SKM-1 treated with dmso at 0.1 percent for 144 hours (cell line): ENCODE data around the gene SELE.
"Not testable (repeated sequence)": the region's sequence is repeated elsewhere in the genome, so short reads cannot be mapped to it uniquely, and the experiment has no call there.

Source experiments
- DNase-seq: peaks from one replicate; lab custom pipeline; 2025; ENCODE audit not compliant: unreplicated experiment; lab: John Stamatoyannopoulos, UW

SELE gene

DNA sequence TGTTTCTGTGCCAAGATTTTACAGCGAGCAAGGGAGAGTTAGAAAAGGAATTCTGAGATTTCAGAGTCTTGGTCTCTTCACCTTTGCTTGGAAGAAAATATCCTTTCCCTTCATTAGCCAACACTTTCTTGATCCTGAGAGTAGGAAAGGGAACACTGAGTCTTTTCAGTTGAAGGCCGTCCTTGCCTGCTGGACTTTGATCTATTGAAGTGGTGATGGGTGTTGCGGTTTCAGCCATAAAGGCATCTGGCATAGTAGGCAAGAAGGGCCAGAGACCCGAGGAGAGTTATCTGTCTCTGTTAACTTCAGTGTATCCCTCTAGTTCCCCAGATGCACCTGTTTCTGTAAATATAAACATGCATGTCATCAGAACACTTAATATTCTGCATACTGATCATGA, 9.7 kb downstream of the SELE start:
- no peak for DNase-seq

DNA sequence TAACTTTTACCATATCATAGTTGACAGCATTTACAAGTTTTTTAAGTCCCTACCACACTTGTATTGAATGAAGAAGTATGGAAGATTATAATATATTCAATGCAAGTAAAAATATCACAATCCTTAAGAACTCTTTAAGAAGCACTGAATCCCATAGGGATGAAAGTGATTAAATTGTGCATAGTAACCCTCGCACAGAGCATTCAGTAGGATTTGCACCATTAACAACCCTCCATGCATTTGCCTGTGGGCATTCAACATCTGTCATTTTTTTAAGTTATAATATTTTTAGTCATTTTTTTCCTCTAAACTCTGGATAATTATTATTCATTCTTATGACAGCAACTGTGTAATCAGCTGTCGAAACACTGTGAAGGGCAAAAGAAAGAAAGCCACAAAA, 10.1 kb downstream of the SELE start:
- DNase-seq = no peak

DNA sequence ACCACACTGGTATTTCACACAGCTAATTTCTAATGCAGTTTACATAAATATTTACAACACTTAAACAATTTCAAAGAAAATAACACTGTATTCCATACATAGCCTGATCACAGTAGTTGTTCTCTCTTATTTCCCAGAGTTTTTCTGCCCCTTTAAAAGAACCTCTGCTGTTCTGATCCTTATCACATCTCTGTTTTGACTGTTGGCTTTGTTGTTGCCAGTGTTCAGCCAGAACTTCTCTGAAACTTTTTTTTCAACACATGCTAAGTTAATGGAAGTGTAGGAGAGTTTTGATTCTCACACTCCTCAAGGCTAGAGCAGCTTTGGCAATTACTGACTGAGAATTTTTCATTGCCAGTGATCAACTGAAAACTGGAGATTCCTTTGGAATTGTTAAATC, 11.1 kb downstream of the SELE start:
- no peak for DNase-seq

DNA sequence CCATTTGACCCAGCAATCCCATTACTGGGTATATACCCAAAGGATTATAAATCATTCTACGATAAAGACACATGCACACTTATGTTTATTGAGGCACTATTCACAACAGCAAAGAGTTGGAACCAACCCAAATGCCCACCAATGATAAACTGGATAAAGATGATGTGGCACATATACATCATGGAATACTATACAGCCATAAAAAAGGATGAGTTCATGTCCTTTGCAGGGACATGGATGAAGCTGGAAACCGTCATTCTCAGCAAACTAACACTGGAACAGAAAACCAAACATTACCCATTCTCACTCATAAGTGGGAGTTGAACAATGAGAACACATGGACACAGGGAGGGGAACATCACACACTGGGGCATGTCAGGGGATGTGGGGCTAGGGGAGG, 18.8 kb downstream of the SELE start:
- DNase-seq = not testable (repeated sequence)

DNA sequence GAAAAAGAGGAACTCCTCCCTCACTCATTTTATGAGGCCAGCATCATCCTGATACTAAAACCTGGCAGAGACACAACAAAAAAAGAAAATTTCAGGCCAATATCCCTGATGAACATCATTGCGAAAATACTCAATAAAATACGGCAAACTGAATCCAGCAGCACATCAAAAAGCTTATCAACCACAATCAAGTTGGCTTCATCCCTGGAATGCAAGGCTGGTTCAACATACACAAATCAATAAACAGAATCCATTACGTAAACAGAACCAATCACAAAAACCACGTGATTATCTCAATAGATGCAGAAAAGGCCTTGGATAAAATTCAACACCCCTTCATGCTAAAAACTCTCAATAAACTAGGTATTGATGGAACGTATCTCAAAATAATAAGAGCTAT, 20.8 kb downstream of the SELE start:
- DNase-seq = not testable (repeated sequence)

DNA sequence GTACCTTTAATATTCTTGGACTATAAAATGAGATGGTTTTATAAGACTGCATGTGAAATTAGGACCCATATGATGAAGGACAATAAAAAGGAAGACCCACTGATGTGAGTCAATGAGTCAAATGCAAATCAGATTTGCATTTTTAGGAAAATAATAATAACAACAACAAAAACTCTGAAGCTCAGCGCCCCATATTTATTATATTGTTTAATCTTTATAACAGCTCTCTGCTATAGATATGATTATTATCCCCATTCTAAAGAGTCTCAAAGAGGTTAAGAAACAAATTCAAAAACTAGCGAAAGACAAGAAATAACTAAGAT, 21.6 kb downstream of the SELE start:
- no peak for DNase-seq

DNA sequence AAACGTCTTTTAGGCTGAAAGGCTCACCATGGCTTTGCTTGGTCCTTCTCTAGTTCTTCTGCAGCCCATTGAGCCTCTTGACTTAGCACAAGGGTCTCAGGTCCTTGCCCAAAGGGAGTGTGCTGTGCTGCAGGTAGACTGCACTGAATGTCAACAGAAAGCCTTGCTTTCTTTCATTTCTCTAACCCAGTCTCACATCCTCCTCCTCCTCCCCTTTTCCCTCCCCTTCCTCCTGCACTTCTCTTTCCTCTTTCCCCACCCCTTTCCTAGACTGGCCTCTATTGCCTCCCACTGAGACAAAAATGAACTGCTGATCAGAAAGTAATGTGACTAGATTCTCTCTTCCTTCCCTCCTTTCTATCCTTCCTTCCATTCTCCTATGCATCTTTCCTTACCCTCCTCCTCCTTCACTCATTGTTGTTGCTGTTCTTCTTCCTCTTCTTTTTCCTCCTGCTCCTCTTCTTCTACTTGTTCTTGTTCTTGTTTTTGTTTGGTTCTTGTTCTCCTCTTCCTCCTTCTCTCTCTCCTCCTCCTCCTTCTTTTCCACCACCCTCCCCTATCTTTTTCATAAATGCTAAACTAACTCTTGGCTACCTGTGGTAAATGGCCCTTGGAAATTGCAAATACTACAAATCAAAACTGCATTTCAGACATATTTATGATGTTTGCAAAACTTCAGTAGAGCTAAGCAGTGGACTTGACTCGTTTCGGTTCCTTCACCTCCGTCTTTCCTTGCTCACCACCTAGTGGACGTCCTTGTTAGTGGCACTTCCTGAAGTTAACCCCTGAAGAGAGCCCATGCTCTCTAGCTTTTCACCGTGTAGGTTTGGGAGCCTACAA, 22.2 kb downstream of the SELE start, which contains the start of gene SELL:
Gene SELL, minus strand, starts transcription at position 152 of the 840 bp plus-strand sequence. Its CDS starts 122 bp downstream, at position 30.
- peak; percentile 91 for DNase-seq

DNA sequence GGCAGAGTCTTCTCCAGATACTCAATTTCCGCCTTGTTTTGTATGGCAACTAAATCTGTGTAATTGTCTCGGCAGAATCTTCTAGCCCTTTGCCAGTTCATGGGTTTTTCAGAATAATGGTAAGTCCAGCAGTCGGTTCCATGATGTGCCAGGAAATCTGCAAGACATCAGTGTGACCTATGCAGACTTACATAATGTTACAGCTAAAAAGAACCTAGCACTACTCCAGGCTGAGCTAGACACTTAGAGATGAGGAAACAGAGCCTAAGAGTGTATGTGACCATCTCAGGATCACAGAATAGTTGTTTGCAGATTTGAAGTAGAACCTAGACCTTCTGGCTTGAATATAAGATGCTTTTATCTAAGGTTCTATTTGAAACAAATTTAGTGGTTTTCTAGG, 25.2 kb downstream of the SELE start:
- DNase-seq = no peak

DNA sequence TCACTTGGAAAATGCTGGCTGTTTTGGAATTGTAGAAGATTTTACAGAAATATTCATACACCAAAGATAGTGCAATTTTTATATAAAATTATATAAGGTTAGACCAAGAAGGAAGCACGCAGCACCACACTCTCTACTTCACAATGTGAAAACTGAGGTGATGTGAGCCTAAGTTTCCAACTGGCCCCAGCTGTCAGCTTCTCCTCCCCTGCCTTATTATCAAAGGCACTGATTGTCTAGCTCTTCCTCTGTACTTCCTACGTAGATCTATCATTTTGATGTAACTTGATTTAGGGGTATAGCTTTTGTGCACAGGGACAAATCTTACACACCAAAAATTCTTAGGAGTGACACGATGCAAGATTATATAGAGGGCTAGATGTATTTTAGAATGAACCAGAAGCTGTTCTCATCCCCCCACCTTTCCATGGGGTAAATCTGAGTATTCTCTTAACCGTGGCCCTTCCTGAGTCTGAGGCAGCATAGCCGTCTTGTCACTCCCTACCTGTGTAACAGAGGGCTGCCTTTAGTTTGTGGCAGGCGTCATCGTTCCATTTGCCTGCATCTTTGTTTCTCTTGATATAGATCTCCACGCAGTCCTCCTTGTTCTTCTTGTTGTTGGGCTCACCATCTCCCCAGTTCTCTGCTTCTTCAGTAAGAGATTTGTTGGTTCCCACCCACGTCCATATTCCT, 25.8 kb downstream of the SELE start:
- no peak for DNase-seq

DNA sequence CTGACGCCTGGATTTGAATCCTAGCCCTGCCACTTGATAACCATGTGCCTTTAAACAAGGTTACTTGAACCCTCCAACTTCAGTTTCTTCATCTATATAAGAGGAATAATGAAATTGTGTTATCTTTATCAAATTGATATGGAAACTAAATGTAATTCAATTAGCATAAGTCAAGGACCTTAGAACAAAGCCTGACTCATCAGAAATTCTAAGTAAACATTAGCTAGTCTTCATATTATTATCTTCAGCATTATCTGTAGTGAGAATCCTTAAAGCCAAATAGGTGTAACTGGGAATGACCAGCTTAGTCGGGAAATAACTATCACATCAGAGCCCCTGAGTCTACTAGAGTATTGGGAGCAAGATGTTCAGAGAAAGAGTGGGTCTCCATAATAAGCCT, 29.1 kb downstream of the SELE start:
- DNase-seq = no peak

DNA sequence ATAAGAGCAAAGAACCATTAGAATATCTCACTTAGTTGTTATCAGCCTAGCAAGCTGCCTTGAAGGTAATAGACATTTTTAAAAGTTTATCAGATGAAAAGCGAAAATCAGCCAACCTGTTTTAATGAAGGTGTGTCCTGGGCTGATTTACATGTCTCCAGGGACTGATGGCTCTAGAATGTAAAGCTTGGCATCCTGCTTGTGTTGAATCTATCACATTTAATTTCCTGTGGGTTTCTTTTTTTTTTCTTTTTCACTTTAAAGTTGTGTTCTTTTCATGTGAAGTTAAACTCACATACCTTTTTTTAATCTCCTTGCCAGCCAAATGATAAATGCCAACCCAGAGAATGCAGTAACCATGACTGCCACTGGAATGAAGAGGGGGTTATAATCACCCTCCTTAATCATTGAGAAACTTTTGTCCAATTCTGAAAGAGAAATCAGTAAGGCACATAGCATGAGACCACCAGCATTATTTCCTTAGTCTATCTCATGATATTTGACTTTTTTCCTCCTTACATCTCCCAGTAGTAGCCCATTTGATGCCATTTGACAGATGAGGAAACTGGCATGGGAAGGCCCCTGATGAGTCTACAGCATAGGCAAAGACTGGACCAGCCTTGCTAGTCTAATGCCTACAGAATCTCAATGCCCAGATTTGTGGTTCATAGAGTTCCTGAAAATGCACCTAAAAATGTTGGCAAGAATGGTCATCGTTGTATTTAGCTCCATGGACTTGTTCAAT, 32.4 kb downstream of the SELE start:
- no peak for DNase-seq

DNA sequence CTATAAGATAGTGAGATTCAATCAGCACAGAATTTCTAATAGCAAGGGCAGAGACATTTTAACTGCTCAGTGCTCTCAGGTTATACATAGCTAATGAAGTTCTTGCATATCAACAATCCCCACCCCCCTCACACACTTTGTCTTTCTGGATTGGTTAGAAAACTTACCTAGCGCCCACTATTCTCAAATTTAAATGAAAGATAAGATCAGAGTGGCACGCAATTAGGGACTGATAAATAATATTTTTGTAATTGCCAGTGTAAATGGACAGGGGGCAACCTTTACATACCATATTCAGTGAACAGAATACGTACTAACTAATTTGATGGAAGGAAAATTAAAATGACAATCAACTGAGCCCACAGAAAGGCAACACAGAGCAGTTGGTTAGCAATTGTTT, 34.2 kb downstream of the SELE start:
- DNase-seq = no peak

DNA sequence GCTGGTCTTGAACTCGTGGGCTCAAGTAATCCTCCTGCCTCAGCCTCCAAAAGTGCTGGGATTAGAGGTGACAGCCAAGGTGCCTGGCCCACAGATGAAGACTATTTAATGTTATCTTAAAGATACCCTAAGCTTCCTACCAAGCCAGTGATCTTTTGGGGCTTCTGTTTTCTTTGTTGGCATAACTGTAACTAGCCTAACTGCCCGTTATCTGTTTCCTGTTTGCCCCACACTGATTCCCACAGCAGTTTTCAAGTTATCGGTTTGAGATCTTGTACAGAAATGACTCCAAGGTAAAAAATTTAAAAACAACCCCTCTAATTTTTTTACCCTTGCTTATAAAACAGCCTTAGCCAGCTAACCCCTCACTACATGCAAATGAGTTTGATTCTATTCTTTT, 34.9 kb downstream of the SELE start:
- no peak for DNase-seq

DNA sequence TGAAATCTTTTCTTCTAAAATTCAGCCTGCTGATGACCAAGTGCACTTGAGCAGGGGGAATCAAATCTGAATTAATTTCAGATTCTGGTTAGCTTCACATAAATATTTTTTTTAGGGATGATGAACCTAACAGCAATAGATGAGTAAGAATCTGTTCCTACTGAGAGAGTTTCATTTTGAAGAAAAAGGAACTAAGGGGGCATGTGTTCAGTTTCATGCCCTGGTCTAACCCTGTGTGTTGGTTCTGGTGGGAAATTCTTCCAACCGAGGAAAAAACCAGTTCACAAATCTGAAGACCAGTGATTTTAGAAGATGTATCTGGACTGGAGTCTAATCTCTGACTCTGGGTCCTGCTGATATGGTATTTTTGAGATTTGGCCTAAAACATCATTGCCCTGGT, 36.1 kb downstream of the SELE start:
- peak; percentile 43 for DNase-seq

DNA sequence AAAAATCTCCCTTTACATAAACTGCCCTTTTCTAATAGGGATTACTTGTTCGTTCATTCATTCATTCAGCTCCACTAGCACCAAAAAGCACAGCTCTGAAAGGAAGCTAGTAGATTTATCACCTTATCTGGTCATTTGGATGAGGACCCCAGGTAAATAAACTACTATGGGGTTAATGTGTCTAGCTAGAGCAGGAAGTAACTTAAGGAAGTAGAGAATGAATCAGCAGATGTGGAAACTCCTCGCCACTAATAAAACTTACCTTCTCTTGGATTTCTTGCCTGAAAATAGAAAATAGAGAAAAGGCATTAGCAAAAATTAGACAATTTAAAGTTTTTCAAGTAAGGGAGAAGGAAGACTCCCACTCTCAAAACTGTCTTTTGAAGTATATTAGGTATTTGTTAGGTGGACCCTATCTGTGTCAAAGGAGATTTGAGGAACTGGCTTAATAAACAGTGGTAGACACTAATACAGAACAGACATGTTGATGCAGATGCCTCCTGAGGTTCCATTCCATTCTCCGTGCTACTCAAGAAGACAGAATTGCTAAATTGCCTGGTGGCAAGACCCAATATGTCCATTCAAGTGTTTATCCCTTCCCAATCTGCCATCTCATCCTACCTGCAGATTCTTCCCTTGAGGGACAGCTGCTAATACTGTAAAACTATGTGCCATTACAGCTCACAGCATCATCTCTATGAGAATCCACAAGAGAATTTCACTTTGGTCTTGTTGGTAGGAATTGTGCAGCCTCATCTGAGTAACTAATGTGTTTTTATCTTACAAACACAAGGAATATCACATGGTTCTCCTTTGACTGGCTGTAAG, 37.4 kb downstream of the SELE start:
- peak; percentile 84 for DNase-seq

DNA sequence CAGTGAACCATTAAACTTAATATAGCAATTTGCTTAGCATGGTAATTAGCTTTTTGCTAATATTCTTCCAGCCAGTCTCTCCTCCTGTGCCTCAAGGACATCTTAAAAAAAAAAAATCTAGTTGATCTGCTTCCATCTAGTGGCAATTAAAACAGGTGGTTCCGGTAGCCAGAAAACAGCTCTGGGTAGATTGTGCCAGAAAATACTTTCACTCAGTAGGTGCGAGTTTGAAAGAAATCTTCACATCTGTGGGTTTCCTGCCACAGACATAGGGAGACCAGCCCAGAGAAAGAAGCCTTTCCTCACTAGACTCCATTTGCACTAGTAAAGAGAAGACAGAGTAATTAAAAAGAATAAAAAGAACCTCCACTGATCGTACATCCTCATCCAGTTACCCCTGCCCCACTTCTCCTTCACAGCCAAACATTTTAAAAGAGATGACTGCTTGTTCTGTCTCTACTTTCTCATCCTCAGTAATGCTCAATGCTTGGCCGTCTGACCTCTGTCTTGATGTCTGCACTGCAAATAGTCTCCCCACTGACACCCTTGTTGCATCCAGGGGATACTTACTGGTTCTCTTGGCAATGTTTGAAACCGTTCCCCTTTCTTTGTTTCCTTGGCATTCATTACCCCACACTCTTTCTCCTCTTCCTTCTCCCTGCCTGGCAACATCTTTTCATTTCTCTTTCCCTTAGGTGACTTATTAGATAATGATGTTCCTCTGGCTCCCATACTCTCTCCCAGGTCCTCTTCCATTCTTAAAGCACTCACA, 39.4 kb downstream of the SELE start:
- DNase-seq = no peak

DNA sequence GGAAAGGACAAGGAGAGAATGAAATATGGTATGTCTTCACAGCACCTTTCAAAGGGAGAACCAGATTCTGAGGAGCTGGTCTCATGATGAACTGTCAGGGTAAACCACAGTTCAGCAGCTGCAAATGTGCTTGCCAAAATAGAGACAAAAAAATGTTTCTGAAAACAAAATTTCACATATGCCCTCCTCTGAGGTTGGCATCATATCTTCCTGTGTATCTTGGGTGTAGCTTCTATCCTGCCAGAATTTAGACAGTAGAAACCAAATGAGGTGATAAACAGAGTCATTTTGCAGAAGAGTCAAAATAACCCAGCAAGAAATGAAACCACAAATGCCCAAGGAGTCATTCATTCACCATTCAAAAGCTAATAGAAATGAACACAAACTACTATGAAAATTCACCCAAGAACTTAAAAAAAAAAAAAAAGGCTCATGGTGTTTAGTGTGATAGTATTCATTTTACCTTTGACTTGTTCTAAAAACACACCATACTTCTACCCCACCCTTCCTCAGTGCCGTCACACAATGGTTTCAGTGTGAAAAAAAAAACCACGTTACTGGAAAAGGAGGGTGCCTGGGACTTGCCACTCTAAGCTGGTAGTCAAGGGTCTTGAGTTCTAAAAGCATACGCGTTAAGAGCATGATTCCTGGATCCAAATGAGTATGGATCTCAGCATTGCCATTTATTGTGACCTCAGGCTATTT, 41.0 kb downstream of the SELE start:
- DNase-seq = no peak

DNA sequence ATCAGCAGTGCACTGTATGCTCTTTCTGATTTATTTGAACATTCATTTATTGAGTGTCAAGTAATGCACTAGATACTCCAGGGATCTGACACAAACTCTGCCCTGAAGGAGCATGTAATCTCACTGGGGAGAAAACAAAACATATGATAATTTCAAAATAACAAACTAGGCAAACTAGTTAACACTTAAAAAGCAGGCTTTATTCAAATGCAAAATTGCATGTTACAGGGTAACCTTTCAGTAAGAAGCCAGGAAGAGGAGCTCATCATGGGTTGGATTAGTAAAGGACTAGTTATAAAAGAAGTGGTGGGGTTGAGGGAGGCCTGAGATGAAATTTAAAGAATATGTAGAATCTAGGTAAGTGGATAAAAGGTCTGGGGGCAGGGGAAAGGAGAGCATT, 43.4 kb downstream of the SELE start:
- DNase-seq = no peak

DNA sequence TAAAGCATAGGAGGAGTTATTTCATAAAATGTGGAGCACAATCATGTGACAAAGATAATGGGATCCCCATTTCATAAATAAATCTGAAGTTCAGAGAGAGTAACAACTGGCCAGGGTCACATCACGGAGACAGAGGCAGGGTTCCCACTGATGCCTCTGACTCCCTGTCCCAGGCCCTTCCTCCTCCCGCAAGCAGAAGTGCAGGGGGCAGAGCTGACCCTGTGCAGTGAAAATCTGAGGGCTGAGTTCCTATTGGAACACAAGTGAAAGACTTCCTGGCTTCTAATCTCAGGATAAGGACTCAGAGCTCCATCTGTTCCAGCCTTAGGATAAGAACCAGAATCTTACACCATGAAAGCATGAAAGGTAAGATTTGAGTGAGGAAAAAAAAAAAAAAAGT, 44.5 kb downstream of the SELE start:
- DNase-seq = no peak

DNA sequence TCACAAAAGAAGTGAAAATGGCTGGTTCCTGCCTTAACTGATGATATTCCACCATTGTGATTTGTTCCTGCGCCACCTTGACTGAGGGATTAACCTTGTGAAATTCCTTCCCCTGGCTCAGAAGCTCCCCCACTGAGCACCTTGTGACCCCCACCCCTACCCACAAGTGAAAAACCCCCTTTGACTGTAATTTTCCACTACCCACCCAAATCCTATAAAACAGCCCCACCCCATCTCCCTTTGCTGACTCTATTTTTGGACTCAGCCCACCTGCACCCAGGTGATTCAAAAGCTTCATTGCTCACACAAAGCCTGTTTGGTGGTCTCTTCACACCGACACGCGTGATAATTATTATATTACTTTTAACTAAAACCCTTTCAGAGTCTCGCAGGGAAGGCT, 45.5 kb downstream of the SELE start:
- DNase-seq = not testable (repeated sequence)
